Endothelial cell of umbilical vein (primary cell): ENCODE results near the gene VWC2. TPM values are rescaled to one million over a fixed set of nuclear protein-coding genes. Genes with fewer than 3 reads are reported as not detected.

Experiments
- BruUV-seq: library from RNA; stranded (reverse); fragments of 400-500 nt; replicated peaks from 2 replicates; lab custom pipeline; 2021; lab: Mats Ljungman, UMichigan
- CTCF ChIA-PET: fragments of 300-600, 350-600 bp; sonication (Branson Sonifier 250); formaldehyde crosslinking; loops from one replicate; lab custom pipeline; 2021; ENCODE audit warnings: antibody characterized with exemption, inconsistent platforms; lab: Charles Lee
- POLR2A ChIA-PET: fragments of 300-600, 350-600 bp; sonication (Branson Sonifier 250); formaldehyde crosslinking; loops from one replicate; lab custom pipeline; 2021; ENCODE audit warnings: antibody characterized with exemption, inconsistent platforms; lab: Charles Lee
- DNase-seq: peaks from one replicate; pipeline ENCODE4 v3.0.0-alpha.2; 2011; ENCODE audit warnings: low read depth, low spot score
- FAIRE-seq: peaks from 2 replicates; lab custom pipeline; 2011; peaks lifted over from hg19 to GRCh38; lab: Jason Lieb, UNC
- H2AFZ ChIP-seq: 2 replicates; pipeline ENCODE4 v1.6.0; 2012; ENCODE audit warnings: low read depth, low read length, control low read depth, inconsistent platforms
- H3K27ac ChIP-seq: 2 replicates; pipeline ENCODE4 v1.5.1; 2011; ENCODE audit warnings: low read depth, mild to moderate bottlenecking, control low read depth, low read length, moderate library complexity; ENCODE audit not compliant: insufficient read depth
- H3K27me3 ChIP-seq, 2 experiments: 2 replicates each; pipeline versions ENCODE4 v1.6.0 to v1.6.1; 2011; ENCODE audit warnings: low read length in 2 of 2, mixed read lengths in 1 of 2; ENCODE audit not compliant: control insufficient read depth in 2 of 2, insufficient read depth in 2 of 2
- H3K36me3 ChIP-seq, 2 experiments: 2 replicates in 1 of 2; 3 replicates in 1 of 2; pipeline ENCODE4 v1.5.1; 2011; ENCODE audit warnings: low read length in 2 of 2, mild to moderate bottlenecking in 1 of 2, moderate library complexity in 1 of 2; ENCODE audit not compliant: control insufficient read depth in 2 of 2, insufficient read depth in 2 of 2; ENCODE audit errors: extremely low read depth in 1 of 2
- H3K4me1 ChIP-seq: 3 replicates; pipeline ENCODE4 v1.5.1; 2011; ENCODE audit warnings: mild to moderate bottlenecking, low read length; ENCODE audit not compliant: control insufficient read depth, insufficient read depth; ENCODE audit errors: extremely low read depth
- H3K4me2 ChIP-seq: 2 replicates; pipeline ENCODE4 v1.6.1; 2011; ENCODE audit warnings: low read length, control low read depth, mixed read lengths; ENCODE audit not compliant: insufficient read depth
- H3K4me3 ChIP-seq, 3 experiments: fragments of 200-600 bp in 1 of 3; sonication (generic), shearing (Covaris generic) in 1 of 3; replicated peaks in 1 of 3; 2 replicates each; pipeline ENCODE4 v1.5.1; 2011 to 2016; ENCODE audit warnings: control low read depth in 3 of 3, low read length in 3 of 3, mild to moderate bottlenecking in 2 of 3, inconsistent platforms in 1 of 3, low read depth in 1 of 3, moderate library complexity in 1 of 3; ENCODE audit not compliant: insufficient read depth in 1 of 3
- H3K79me2 ChIP-seq: 2 replicates; pipeline ENCODE4 v1.6.0; 2012; ENCODE audit warnings: low read length, inconsistent platforms; ENCODE audit not compliant: control insufficient read depth, insufficient read depth
- H3K9ac ChIP-seq: replicated peaks from 2 replicates; pipeline ENCODE3; 2011; ENCODE audit warnings: low read length, control low read depth; ENCODE audit not compliant: insufficient read depth; ENCODE audit errors: extremely low read depth
- H3K9me1 ChIP-seq: replicated peaks from 3 replicates; pipeline ENCODE4 v1.6.0; 2011; ENCODE audit warnings: mild to moderate bottlenecking, low read length; ENCODE audit not compliant: control insufficient read depth, insufficient read depth; ENCODE audit errors: extremely low read depth
- H3K9me3 ChIP-seq: replicated peaks from 2 replicates; pipeline ENCODE4 v1.5.1; 2012; ENCODE audit warnings: low read length, inconsistent platforms; ENCODE audit not compliant: control insufficient read depth, insufficient read depth
- H4K20me1 ChIP-seq: replicated peaks from 2 replicates; pipeline ENCODE3; 2011; ENCODE audit warnings: mild to moderate bottlenecking, low read length; ENCODE audit not compliant: control insufficient read depth, insufficient read depth; ENCODE audit errors: extremely low read depth
- CTCF ChIP-seq, 2 donors: IDR thresholded peaks; 1 replicate in 1 of 2; 2 replicates in 1 of 2; pipeline ENCODE4 v1.5.1; 2011; ENCODE audit warnings: low read length in 2 of 2, mild to moderate bottlenecking in 2 of 2, moderate library complexity in 2 of 2, control low read depth in 1 of 2, inconsistent platforms in 1 of 2, low read depth in 1 of 2; ENCODE audit not compliant: insufficient read depth in 1 of 2; ENCODE audit errors: extremely low read depth in 1 of 2
- EZH2 ChIP-seq: IDR thresholded peaks from 2 replicates; pipeline ENCODE4 v1.6.1; 2012; ENCODE audit warnings: borderline replicate concordance, low read depth, mild to moderate bottlenecking, moderate library complexity, low read length, inconsistent platforms; ENCODE audit not compliant: severe bottlenecking
- FOS ChIP-seq: IDR thresholded peaks from 2 replicates; pipeline ENCODE4 v1.6.1; 2011; ENCODE audit warnings: mild to moderate bottlenecking, low read length, moderate library complexity, borderline replicate concordance; ENCODE audit not compliant: insufficient read depth
- GATA2 ChIP-seq: IDR thresholded peaks from 2 replicates; pipeline ENCODE4 v1.7.0; 2011; ENCODE audit warnings: low read depth, mild to moderate bottlenecking, moderate library complexity, mixed read lengths, low read length; ENCODE audit not compliant: insufficient read length, insufficient read depth
- JUN ChIP-seq: IDR thresholded peaks from 2 replicates; pipeline ENCODE4 v1.6.1; 2011; ENCODE audit warnings: borderline replicate concordance, low read depth; ENCODE audit not compliant: insufficient read length, insufficient read depth
- MAX ChIP-seq: IDR thresholded peaks from 2 replicates; pipeline ENCODE4 v1.6.1; 2011; ENCODE audit not compliant: insufficient read depth, insufficient read length
- MYC ChIP-seq: IDR thresholded peaks from one replicate; pipeline ENCODE4 v1.6.1; 2011; ENCODE audit warnings: mild to moderate bottlenecking, low read depth, low read length
- POLR2A ChIP-seq: IDR thresholded peaks from 2 replicates; pipeline ENCODE4 v1.6.1; 2012; ENCODE audit warnings: low read depth, mild to moderate bottlenecking, control low read depth, low read length
- POLR2AphosphoS5 ChIP-seq: IDR thresholded peaks from 2 replicates; pipeline ENCODE4 v1.6.1; 2012; ENCODE audit warnings: low read depth, mild to moderate bottlenecking, control low read depth, low read length, moderate library complexity; ENCODE audit not compliant: insufficient read depth
- dilution Hi-C: fragments of 300-500 bp; cut with MboI; formaldehyde crosslinking; loops from one replicate; pipeline ENCODE4 v1.15.0; 2019; ENCODE audit warnings: low sequenced_read_pairs; ENCODE audit not compliant: extremely low pct_ligation_motif_present
- intact Hi-C: fragments of 100-400 bp; cut with micrococcal nuclease; formaldehyde crosslinking; loops from one replicate; pipeline ENCODE4 v1.10.0; 2022
- polyA plus RNA-seq, 4 experiments: library from polyadenylated mRNA; depleted of rRNA in 3 of 4; stranded (reverse) in 3 of 4; unstranded in 1 of 4; fragments of >200 nt; gene quantifications; 2 replicates each; pipeline versions ENCODE4 v1.2.1 to v1.2.3, GENCODE V29; 2011 to 2012; ENCODE audit warnings: missing spikeins in 1 of 4
- total RNA-seq: library from RNA; stranded (reverse); gene quantifications from 2 replicates; pipeline ENCODE4 v1.2.3, GENCODE V29; 2021

The VWC2 gene
- total and polyA plus RNA-seq, 2 donors (not counting 3 experiments of a cell fraction or from before 2014, with no cell fraction given), result not detected

GRCh38 chr7:49927631-49928030 lies 154.2 kb downstream of the VWC2 start:
- FAIRE-seq (no peak), DNase-seq (no peak)
- TF ChIP-seq GATA2 (no peak), MYC (no peak), CTCF (IDR thresholded peaks at IDR 0.05; ENCODE audit: extremely low read depth in 1 of 2, insufficient read depth in 1 of 2, low read depth in 1 of 2, low read length in 2 of 2) (no peak), POLR2A (no peak), EZH2 (no peak), FOS (no peak), JUN (no peak), MAX (no peak), POLR2AphosphoS5 (no peak)
- Histone ChIP-seq H3K27me3 (no peaks in the 10 kb centered on the region), H3K27ac (no peak overlapping the region), H3K9ac (no peak overlapping the region), H3K9me1 (no peaks in the 10 kb centered on the region), H4K20me1 (no peaks in the 10 kb centered on the region), H3K4me1 (no peaks in the 10 kb centered on the region), H3K79me2 (no peaks in the 10 kb centered on the region), H3K4me2 (no peak overlapping the region), H2AFZ (no peak overlapping the region), H3K4me3 (no peak overlapping the region), H3K36me3 (no peaks in the 10 kb centered on the region), H3K9me3 (peaks cover 9% of the 10 kb centered on the region)
- dilution Hi-C loops (no loop called here), intact Hi-C loops (no loop called here)
- CTCF ChIA-PET, result no interaction called here
- no TSS peak for BruUV-seq
- POLR2A ChIA-PET, result no interaction called here
